COLO829 (cell line): ENCODE data around the gene CTF1.

Experiments used
- DNase-seq: peaks from one replicate; pipeline ENCODE4 v3.0.0; 2012; ENCODE audit warnings: low spot score

Gene CTF1

GRCh38 chr16:30910427-30911029 is 14.1 kb downstream of the CTF1 start:
- DNase-seq = no peak

GRCh38 chr16:30912794-30913412 is 16.5 kb downstream of the CTF1 start:
- DNase-seq = no peak

GRCh38 chr16:30914830-30915229 is 18.4 kb downstream of the CTF1 start:
- no peak for DNase-seq

- no peak for DNase-seq
Measured at GRCh38 chr16:30918614-30919013, 22.2 kb downstream of the CTF1 start.

- DNase-seq = no peak
Measured at GRCh38 chr16:30920891-30921290, 24.5 kb downstream of the CTF1 start.

GRCh38 chr16:30921459-30921747 is 25.0 kb downstream of the CTF1 start:
- no peak for DNase-seq

- peak; percentile 84 for DNase-seq
Measured at GRCh38 chr16:30921748-30922419, 25.5 kb downstream of the CTF1 start.

GRCh38 chr16:30922420-30922959 is 26.1 kb downstream of the CTF1 start:
- DNase-seq = peak; percentile 98

- DNase-seq = peak; percentile 99
Measured at GRCh38 chr16:30922960-30923535, 26.6 kb downstream of the CTF1 start.

GRCh38 chr16:30923554-30924075 is 27.2 kb downstream of the CTF1 start, which contains the start of gene FBXL19:
FBXL19 (plus strand) TSS chr16:30923572; CDS start chr16:30925755, 2,183 bp downstream.
- DNase-seq = no peak

GRCh38 chr16:30924076-30924912 is 27.9 kb downstream of the CTF1 start:
- DNase-seq = no peak

- no peak for DNase-seq
Measured at GRCh38 chr16:30924913-30925631, 28.7 kb downstream of the CTF1 start.

GRCh38 chr16:30925632-30925987 is 29.2 kb downstream of the CTF1 start:
- no peak for DNase-seq

- no peak for DNase-seq
Measured at GRCh38 chr16:30925995-30926811, 29.8 kb downstream of the CTF1 start.

GRCh38 chr16:30926937-30927788 is 30.7 kb downstream of the CTF1 start:
- no peak for DNase-seq

- DNase-seq = peak; percentile 60
Measured at GRCh38 chr16:30927789-30928378, 31.5 kb downstream of the CTF1 start.

- no peak for DNase-seq
Measured at GRCh38 chr16:30928390-30928789, 32.0 kb downstream of the CTF1 start.

GRCh38 chr16:30929167-30929566 is 32.8 kb downstream of the CTF1 start:
- no peak for DNase-seq

- DNase-seq = no peak
Measured at GRCh38 chr16:30930160-30930571, 33.8 kb downstream of the CTF1 start.
